Measurements from ENCODE around the gene MTMR11. TPM values are rescaled to one million over a fixed set of nuclear protein-coding genes. Genes with fewer than 3 reads are reported as not detected.

The MTMR11 gene
- total RNA-seq, 1 experiment from 2014 or later, result 3.9 TPM

DNA sequence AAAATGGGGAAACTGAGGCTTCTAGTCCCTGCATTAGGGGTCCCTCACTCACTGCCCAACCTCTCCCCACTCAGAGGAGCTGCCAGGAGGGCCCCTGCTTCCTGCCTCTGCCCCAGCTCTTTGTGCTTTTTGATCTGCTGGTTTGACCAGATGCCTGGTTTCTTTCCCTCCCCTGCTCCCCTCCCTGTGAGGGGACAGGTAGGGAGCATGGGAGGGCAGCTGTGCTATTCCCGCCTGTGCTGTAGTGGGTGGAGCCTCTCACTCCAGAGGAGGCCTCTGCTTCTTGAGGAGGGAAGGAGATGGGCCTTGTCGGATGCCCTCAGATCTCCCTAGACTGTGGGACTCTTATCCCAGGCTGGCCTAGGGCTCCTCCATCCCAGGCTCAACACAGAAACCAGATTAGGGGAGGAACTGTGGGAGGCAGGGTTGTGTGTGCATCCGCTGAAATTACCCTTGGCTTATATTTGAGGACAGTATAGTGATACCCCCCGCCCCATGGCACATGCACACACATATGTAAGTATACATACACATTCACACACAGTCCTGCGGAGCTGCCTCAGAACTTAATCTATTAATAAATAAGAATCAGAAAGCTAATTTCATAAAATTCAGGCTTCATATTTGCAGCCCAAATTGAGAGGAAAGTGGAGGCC, 32.7 kb downstream of the MTMR11 start:
- Histone ChIP-seq H3K4ac (ENCODE audit: low read depth, low read length) (no peak overlapping the region), H2AK5ac (ENCODE audit: insufficient read length, low read length) (no peak overlapping the region), H3K79me2 (ENCODE audit: insufficient read depth, low read length) (no peaks in the 10 kb centered on the region), H4K91ac (ENCODE audit: insufficient read length, low read depth, low read length) (no peak overlapping the region), H3K14ac (ENCODE audit: insufficient read depth, low read length) (no peak overlapping the region), H3K23ac (ENCODE audit: insufficient read length, low read depth, low read length) (no peak overlapping the region), H4K5ac (ENCODE audit: insufficient read length, low read depth, low read length) (no peak overlapping the region), H3K27me3 (ENCODE audit: insufficient read depth, low read length) (no peaks in the 10 kb centered on the region), H3K9ac (ENCODE audit: extremely low read depth, insufficient read length, low read length) (no peak overlapping the region), H2AFZ (ENCODE audit: low read length) (no peak overlapping the region), H3K4me1 (ENCODE audit: insufficient read depth, low read length) (no peaks in the 10 kb centered on the region), H3K27ac (ENCODE audit: insufficient read length, low read depth, low read length) (no peak overlapping the region), H3K9me3 (ENCODE audit: control insufficient read depth, low read depth, low read length) (no peaks in the 10 kb centered on the region), H3K23me2 (ENCODE audit: insufficient read length, low read depth, low read length, poor library complexity, severe bottlenecking) (peaks cover 8% of the 10 kb centered on the region), H3K79me1 (ENCODE audit: insufficient read depth, low read depth, low read length, poor library complexity, severe bottlenecking) (no peaks in the 10 kb centered on the region), H3K4me2 (ENCODE audit: insufficient read depth, insufficient read length, low read length) (no peak overlapping the region), H3T11ph (ENCODE audit: low read length) (no peak overlapping the region), H2BK120ac (ENCODE audit: low read depth, low read length, poor library complexity, severe bottlenecking) (no peak overlapping the region), H3K56ac (ENCODE audit: insufficient read length, low read depth, low read length) (no peak overlapping the region), H2BK15ac (ENCODE audit: low read depth, low read length) (no peak overlapping the region), H3K18ac (ENCODE audit: insufficient read length, low read depth, low read length) (no peak overlapping the region), H2BK5ac (ENCODE audit: insufficient read length, low read length) (no peak overlapping the region), H4K20me1 (ENCODE audit: control insufficient read depth, insufficient read depth, insufficient read length) (no peaks in the 10 kb centered on the region), H2BK12ac (ENCODE audit: insufficient read length, low read depth, low read length) (no peak overlapping the region), H2BK20ac (ENCODE audit: low read depth, low read length, poor library complexity, severe bottlenecking) (no peak overlapping the region), H4K8ac (replicated peaks; ENCODE audit: insufficient read length, low read depth, low read length) (no peak overlapping the region)
- H3K27ac Mint-ChIP-seq, result peak overlapping the region in 2 of 3 experiments; percentile 88 to 89; a peak in 5 of 7 replicates
- WGBS (ENCODE audit: extremely low coverage, insufficient read length, low lambda C conversion rate), result no CpG with 5 or more reads among the region's 5 CpGs
- H3K36me3 Mint-ChIP-seq (ENCODE audit: insufficient read depth in 1 of 3, low read depth in 3 of 3), result peaks cover 21 to 53% (median 49%) of the 10 kb centered on the region in 3 experiments
- peak; percentile 59 for DNase-seq
- peaks cover 4% of the 10 kb centered on the region for H3K27me3 Mint-ChIP-seq (ENCODE audit: low read depth)
- no peaks in the 10 kb centered on the region; a peak in 1 of 5 replicates for H3K9me3 Mint-ChIP-seq
- H3K4me1 Mint-ChIP-seq, result peaks cover 21 to 22% of the 10 kb centered on the region in 2 experiments
- H3K4me3 Mint-ChIP-seq, result no peak overlapping the region
- TF ChIP-seq, protein P1, sequence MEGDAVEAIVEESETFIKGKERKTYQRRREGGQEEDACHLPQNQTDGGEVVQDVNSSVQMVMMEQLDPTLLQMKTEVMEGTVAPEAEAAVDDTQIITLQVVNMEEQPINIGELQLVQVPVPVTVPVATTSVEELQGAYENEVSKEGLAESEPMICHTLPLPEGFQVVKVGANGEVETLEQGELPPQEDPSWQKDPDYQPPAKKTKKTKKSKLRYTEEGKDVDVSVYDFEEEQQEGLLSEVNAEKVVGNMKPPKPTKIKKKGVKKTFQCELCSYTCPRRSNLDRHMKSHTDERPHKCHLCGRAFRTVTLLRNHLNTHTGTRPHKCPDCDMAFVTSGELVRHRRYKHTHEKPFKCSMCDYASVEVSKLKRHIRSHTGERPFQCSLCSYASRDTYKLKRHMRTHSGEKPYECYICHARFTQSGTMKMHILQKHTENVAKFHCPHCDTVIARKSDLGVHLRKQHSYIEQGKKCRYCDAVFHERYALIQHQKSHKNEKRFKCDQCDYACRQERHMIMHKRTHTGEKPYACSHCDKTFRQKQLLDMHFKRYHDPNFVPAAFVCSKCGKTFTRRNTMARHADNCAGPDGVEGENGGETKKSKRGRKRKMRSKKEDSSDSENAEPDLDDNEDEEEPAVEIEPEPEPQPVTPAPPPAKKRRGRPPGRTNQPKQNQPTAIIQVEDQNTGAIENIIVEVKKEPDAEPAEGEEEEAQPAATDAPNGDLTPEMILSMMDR (conservative IDR thresholded peaks at IDR 0.05), result no peak

Data from H9 (cell line).